B cell (primary cell): ENCODE data around the gene SCEL. TPM values are rescaled to one million over a fixed set of nuclear protein-coding genes. Genes with fewer than 3 reads are reported as not detected.

Source experiments
- ATAC-seq: fragments of 200-7000 bp; cut with Tn5 transposase; one replicate; pipeline ENCODE4 v1.10.0; 2021; ENCODE audit warnings: low read depth, mild to moderate bottlenecking, moderate number of reproducible peaks, moderate library complexity
- CTCF ChIA-PET: fragments of 350-600 bp; sonication (Branson Sonifier 250); formaldehyde crosslinking; loops from one replicate; lab custom pipeline; 2021; ENCODE audit warnings: antibody characterized with exemption, inconsistent platforms; lab: Charles Lee
- POLR2A ChIA-PET: fragments of 350-600 bp; sonication (Branson Sonifier 250); formaldehyde crosslinking; loops from one replicate; lab custom pipeline; 2021; ENCODE audit warnings: antibody characterized with exemption; lab: Charles Lee
- DNase-seq: peaks from one replicate; pipeline ENCODE4 v3.0.0; 2013
- H2AFZ ChIP-seq: 2 replicates; pipeline ENCODE4 v1.6.1; 2012; ENCODE audit warnings: mild to moderate bottlenecking, low read depth, low read length; ENCODE audit not compliant: insufficient read depth, poor library complexity, severe bottlenecking
- H3K27ac ChIP-seq, 2 donors: 1 replicate in 1 of 2; 2 replicates in 1 of 2; pipeline ENCODE4 v1.5.1; 2012 to 2013; ENCODE audit warnings: low read length in 2 of 2, mild to moderate bottlenecking in 2 of 2, moderate library complexity in 1 of 2
- H3K27me3 ChIP-seq, 4 experiments: fragments of 200-600 bp in 1 of 4; sonication (generic) in 1 of 4; replicated peaks in 1 of 4; 1 replicate in 2 of 4; 2 replicates in 2 of 4; pipeline versions ENCODE4 v1.6.1 to v1.7.0; 2013 to 2016; ENCODE audit warnings: low read length in 3 of 4, mild to moderate bottlenecking in 2 of 4, mixed read lengths in 1 of 4, moderate library complexity in 1 of 4; ENCODE audit not compliant: insufficient read depth in 4 of 4, control insufficient read depth in 3 of 4; ENCODE audit errors: control extremely low read depth in 1 of 4
- H3K36me3 ChIP-seq, 2 experiments: replicated peaks in 1 of 2; 1 replicate in 1 of 2; 2 replicates in 1 of 2; pipeline versions ENCODE4 v1.6.1 to v1.7.1; 2013; ENCODE audit warnings: low read length in 1 of 2; ENCODE audit not compliant: insufficient read depth in 2 of 2, control insufficient read depth in 1 of 2; ENCODE audit errors: control extremely low read depth in 1 of 2, extremely low read depth in 1 of 2
- H3K4me1 ChIP-seq, 2 donors: fragments of 200-600 bp in 1 of 2; sonication (generic) in 1 of 2; 1 replicate in 1 of 2; 2 replicates in 1 of 2; pipeline versions ENCODE4 v1.5.1 to v1.6.1; 2013 to 2017; ENCODE audit warnings: low read length in 2 of 2; ENCODE audit not compliant: control insufficient read depth in 2 of 2, insufficient read depth in 2 of 2
- H3K4me2 ChIP-seq: replicated peaks from 2 replicates; pipeline ENCODE3; 2012; ENCODE audit warnings: mild to moderate bottlenecking, low read depth, low read length; ENCODE audit not compliant: poor library complexity, severe bottlenecking
- H3K4me3 ChIP-seq, 5 experiments: fragments of 200-600 bp in 1 of 5; sonication (generic) in 1 of 5; 1 replicate in 3 of 5; 2 replicates in 2 of 5; pipeline versions ENCODE4 v1.5.1 to v1.7.0; 2011 to 2016; ENCODE audit warnings: low read length in 4 of 5, mild to moderate bottlenecking in 4 of 5, low read depth in 2 of 5, control low read depth in 1 of 5, moderate library complexity in 1 of 5; ENCODE audit not compliant: insufficient read depth in 1 of 5; ENCODE audit errors: control extremely low read depth in 1 of 5, extremely low read depth in 1 of 5
- H3K79me2 ChIP-seq: fragments of 200-600 bp; sonication (generic); one replicate; pipeline ENCODE4 v1.6.0; 2016; ENCODE audit warnings: low read length; ENCODE audit not compliant: control insufficient read depth, insufficient read depth
- H3K9ac ChIP-seq: fragments of 200-600 bp; sonication (generic); 2 replicates; pipeline ENCODE4 v1.6.1; 2017; ENCODE audit warnings: mild to moderate bottlenecking, low read length, moderate library complexity
- H3K9me3 ChIP-seq, 3 donors: one replicate each; pipeline versions ENCODE4 v1.6.1 to v1.7.1; 2013; ENCODE audit warnings: low read length in 2 of 3; ENCODE audit not compliant: control insufficient read depth in 2 of 3, insufficient read depth in 1 of 3; ENCODE audit errors: control extremely low read depth in 1 of 3
- H4K20me1 ChIP-seq: 2 replicates; pipeline ENCODE4 v1.6.0; 2012; ENCODE audit warnings: mild to moderate bottlenecking, low read length; ENCODE audit not compliant: insufficient read depth, control insufficient read depth, poor library complexity, severe bottlenecking
- H3K27ac Mint-ChIP-seq: one replicate; pipeline ENCODE4 v1.8.0; 2021; ENCODE audit warnings: mixed read lengths
- H3K27me3 Mint-ChIP-seq: one replicate; pipeline ENCODE4 v1.8.0; 2021; ENCODE audit warnings: mixed read lengths
- H3K4me1 Mint-ChIP-seq: one replicate; pipeline ENCODE4 v1.8.0; 2021; ENCODE audit warnings: mixed read lengths
- H3K4me3 Mint-ChIP-seq: one replicate; pipeline ENCODE4 v1.8.0; 2021; ENCODE audit warnings: mixed read lengths
- H3K9me3 Mint-ChIP-seq: one replicate; pipeline ENCODE4 v1.8.0; 2022; ENCODE audit warnings: mixed read lengths; ENCODE audit not compliant: insufficient read depth
- CTCF ChIP-seq: fragments of 200-600 bp; IDR thresholded peaks from one replicate; pipeline ENCODE4 v1.8.0; 2022; ENCODE audit warnings: antibody characterized with exemption, mild to moderate bottlenecking
- EZH2 ChIP-seq: IDR thresholded peaks from 2 replicates; pipeline ENCODE4 v1.6.1; 2012; ENCODE audit warnings: borderline replicate concordance, low read depth, mild to moderate bottlenecking, moderate library complexity, low read length; ENCODE audit not compliant: insufficient read depth, poor library complexity, severe bottlenecking
- WGBS: methylation state at CpG from one replicate; pipeline ENCODE4 v1.1.5; 2013; ENCODE audit warnings: missing lambda C conversion rate; ENCODE audit not compliant: insufficient coverage; 5-methylcytosine and 5-hydroxymethylcytosine counted together
- intact Hi-C: fragments of 100-400 bp; cut with micrococcal nuclease; formaldehyde crosslinking; loops from one replicate; pipeline ENCODE4 v1.10.0; 2022
- polyA plus RNA-seq: library from polyadenylated mRNA; depleted of rRNA; stranded (reverse); fragments of >200 nt; gene quantifications from 2 replicates; pipeline ENCODE4 v1.2.3, GENCODE V29; 2012
- total RNA-seq, 2 donors: library from RNA; stranded (reverse); fragments of 120-200 nt in 1 of 2; gene quantifications; 1 replicate in 1 of 2; 2 replicates in 1 of 2; pipeline versions ENCODE4 v1.2.3 to v1.2.4, GENCODE V29; 2013 to 2022

Gene SCEL
- total and polyA plus RNA-seq, 2 donors (not counting 1 experiment from before 2014, with no cell fraction given) = not detected

DNA sequence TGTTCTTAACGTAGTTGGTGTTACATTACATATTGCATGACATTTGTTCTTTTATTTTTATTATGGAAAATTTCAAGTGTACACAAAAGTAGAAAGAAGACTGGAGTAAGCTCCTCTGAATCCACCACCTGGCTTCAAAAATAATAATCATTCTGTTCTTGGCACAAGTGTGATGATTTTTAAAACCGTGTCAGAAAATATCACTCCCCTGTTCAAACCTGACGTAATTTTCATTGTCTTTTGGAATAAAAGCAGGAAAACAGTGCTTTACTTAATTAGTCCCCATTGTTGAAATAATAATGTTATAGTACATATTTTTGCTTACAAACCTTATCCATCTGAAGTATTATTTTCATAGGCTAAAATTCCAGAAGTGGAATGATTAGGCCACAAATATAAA is 41.3 kb upstream of the SCEL start:
- intact Hi-C loops = no loop called here

GRCh38 chr13:77497350-77497749 is 38.2 kb upstream of the SCEL start:
- H2AFZ ChIP-seq = no peak overlapping the region
- H3K9me3 Mint-ChIP-seq = no peaks in the 10 kb centered on the region
- TF ChIP-seq CTCF (no peak), EZH2 (no peak)
- no peak overlapping the region for H3K27ac ChIP-seq
- ATAC-seq = no peak
- intact Hi-C loops = no loop called here
- peaks cover 0 to 20% (median 2%) of the 10 kb centered on the region in 4 experiments for H3K27me3 ChIP-seq
- H3K4me2 ChIP-seq = no peak overlapping the region
- POLR2A ChIA-PET = no interaction called here
- H3K4me1 ChIP-seq = peaks cover 8 to 10% of the 10 kb centered on the region in 2 donors
- no peaks in the 10 kb centered on the region for H3K79me2 ChIP-seq
- no peak overlapping the region for H3K9ac ChIP-seq
- H3K27ac Mint-ChIP-seq = no peak overlapping the region
- H3K9me3 ChIP-seq = no peaks in the 10 kb centered on the region
- CTCF ChIA-PET = interaction anchor here (1.0 to 1.6 kb wide), 2 partner anchors 13 to 67 kb away, joined by 3 to 4 read pairs; no protein-coding TSS in a partner anchor
- H4K20me1 ChIP-seq = no peaks in the 10 kb centered on the region
- peaks cover 8% of the 10 kb centered on the region for H3K4me1 Mint-ChIP-seq
- H3K4me3 Mint-ChIP-seq = no peak overlapping the region
- DNase-seq = no peak
- H3K4me3 ChIP-seq = no peak overlapping the region
- H3K36me3 ChIP-seq = no peaks in the 10 kb centered on the region
- WGBS = 80% methylated on average over 1 of the region's 3 CpGs
- H3K27me3 Mint-ChIP-seq = peaks cover 20% of the 10 kb centered on the region

More for the DNA sequence above, 41.3 kb upstream of the SCEL start:
- no peak overlapping the region for H3K4me3 Mint-ChIP-seq
- H3K27ac Mint-ChIP-seq = no peak overlapping the region
- no peaks in the 10 kb centered on the region for H4K20me1 ChIP-seq
- H3K4me2 ChIP-seq = no peak overlapping the region
- DNase-seq (no peak), ATAC-seq (no peak)
- TF ChIP-seq EZH2 = no peak
- no peak for TF ChIP-seq CTCF
- no peaks in the 10 kb centered on the region for H3K9me3 ChIP-seq
- ChIA-PET CTCF (interaction anchor here (1.9 to 6.2 kb wide), 9 partner anchors 9 to 257 kb away, joined by 6 to 95 read pairs (median 23); no protein-coding TSS in a partner anchor), POLR2A (no interaction called here)
- no peak overlapping the region for H2AFZ ChIP-seq
- H3K4me1 ChIP-seq = no peaks in the 10 kb centered on the region
- H3K79me2 ChIP-seq = no peaks in the 10 kb centered on the region
- H3K4me1 Mint-ChIP-seq = no peaks in the 10 kb centered on the region
- H3K27ac ChIP-seq = no peak overlapping the region
- H3K27me3 ChIP-seq = peaks cover 0 to 2% (median 0%) of the 10 kb centered on the region in 4 experiments
- H3K9ac ChIP-seq = no peak overlapping the region
- no peaks in the 10 kb centered on the region for H3K36me3 ChIP-seq
- H3K4me3 ChIP-seq = no peak overlapping the region
- WGBS = no CpG with 5 or more reads among the region's 3 CpGs
- H3K9me3 Mint-ChIP-seq = no peaks in the 10 kb centered on the region
- H3K27me3 Mint-ChIP-seq = peaks cover 7% of the 10 kb centered on the region
